ENCODE results near the gene SMIM41. TPM values are rescaled to one million over a fixed set of nuclear protein-coding genes. Genes with fewer than 3 reads are reported as not detected.

SMIM41 gene
- total RNA-seq, 1 donor from 2014 or later: not detected

GRCh38 chr12:52146089-52146821 lies 66.8 kb downstream of the SMIM41 start:
- H3K9me3 Mint-ChIP-seq (ENCODE audit: low read depth): no peaks in the 10 kb centered on the region
- H3K36me3 Mint-ChIP-seq (ENCODE audit: insufficient read depth): no peaks in the 10 kb centered on the region
- peaks cover 5% of the 10 kb centered on the region for H3K4me1 Mint-ChIP-seq (ENCODE audit: low read depth)
- no peak overlapping the region for H3K27ac Mint-ChIP-seq
- DNase-seq (ENCODE audit: low spot score, unreplicated experiment): no peak
- TF ChIP-seq CTCF (IDR thresholded peaks at IDR 0.05; ENCODE audit: unreplicated experiment): no peak
- H3K4me3 Mint-ChIP-seq (ENCODE audit: low read depth): no peak overlapping the region
- peaks cover 22% of the 10 kb centered on the region for H3K27me3 Mint-ChIP-seq

DNA sequence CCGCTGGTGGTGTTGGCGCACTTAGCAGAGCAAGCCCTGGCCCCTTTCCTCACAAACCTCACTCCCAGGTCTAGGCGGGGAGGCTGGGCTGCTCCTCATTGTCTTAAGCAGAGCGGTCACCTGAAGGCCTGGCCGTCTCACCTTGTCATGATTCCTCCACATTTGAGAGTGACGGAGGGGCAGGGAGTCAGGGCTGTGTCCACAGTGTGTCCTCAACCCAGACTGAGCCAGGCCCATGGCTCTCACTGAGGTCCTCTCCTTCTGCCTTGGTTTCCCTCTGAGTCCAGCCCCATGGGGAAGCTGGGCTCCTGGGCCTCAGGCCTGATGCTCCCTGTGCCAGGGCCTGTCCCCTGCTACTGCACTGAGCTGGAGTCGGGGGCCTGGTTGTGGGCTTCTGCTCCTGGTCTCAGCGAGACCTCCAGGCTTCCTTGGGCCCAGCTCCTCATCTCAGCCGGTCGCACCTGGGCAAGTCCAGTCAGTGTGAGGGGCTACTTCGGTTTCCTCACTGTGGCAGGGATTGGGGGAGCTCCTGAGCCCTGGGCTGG lies 67.4 kb downstream of the SMIM41 start:
- peaks cover 5% of the 10 kb centered on the region for H3K4me1 Mint-ChIP-seq (ENCODE audit: low read depth)
- H3K36me3 Mint-ChIP-seq (ENCODE audit: insufficient read depth): no peaks in the 10 kb centered on the region
- no peak for DNase-seq (ENCODE audit: low spot score, unreplicated experiment)
- no peaks in the 10 kb centered on the region for H3K9me3 Mint-ChIP-seq (ENCODE audit: low read depth)
- peaks cover 22% of the 10 kb centered on the region for H3K27me3 Mint-ChIP-seq
- no peak for TF ChIP-seq CTCF (IDR thresholded peaks at IDR 0.05; ENCODE audit: unreplicated experiment)
- no peak overlapping the region for H3K27ac Mint-ChIP-seq
- no peak overlapping the region for H3K4me3 Mint-ChIP-seq (ENCODE audit: low read depth)

DNA sequence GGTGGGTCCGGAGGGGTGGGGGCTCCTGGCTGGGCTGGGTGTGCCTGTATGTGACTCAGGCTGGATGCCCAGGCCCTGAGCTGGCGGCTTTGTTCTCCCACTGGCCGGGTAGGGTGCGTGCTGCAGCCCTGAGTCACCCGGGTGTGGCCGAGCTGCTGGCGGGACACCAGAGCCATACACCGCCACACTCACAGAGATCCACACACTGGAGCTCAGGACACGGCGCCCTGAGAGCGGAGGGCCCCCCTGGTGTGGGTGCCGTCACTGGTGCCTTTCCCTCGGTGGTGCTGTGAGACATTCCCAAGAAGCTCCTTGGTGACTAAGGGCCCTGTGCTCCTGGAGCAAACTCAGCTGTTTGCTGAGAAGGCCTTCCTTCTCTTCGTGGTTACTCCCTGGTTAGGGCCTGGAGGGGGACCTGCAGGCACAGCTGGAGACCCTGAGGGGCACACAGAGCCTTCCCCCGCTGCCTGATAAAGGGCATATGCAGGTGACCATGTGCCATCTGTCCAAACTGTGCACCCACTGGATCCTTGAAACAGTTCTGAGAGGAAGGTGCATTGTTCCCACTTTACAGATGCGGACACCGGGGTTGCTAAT lies 68.0 kb downstream of the SMIM41 start:
- DNase-seq (ENCODE audit: low spot score, unreplicated experiment): no peak

DNA sequence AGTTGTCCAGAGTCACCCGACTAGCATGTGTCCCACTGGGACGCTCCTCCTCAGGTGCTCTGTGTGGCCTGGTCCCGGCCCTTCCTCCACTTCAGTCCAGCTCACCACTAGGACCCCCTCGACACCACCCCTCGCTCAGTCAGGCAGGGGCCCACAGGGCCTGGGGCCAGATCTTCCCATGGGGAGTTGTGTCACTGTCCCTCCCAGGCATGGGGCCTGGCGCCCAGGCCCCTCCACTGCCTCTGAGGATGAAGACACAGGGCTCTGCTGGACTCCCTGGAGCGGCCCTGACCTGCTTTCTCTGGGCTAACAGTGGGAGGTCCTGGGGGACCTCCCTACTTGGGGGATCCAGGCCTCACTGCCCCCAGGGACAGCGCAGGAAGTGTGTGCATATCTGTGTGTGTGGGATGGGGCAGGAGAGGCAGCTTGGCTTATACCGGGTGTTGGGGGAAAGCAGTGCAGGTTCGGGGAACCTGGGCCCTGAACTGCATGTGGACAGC lies 68.5 kb downstream of the SMIM41 start:
- no peak for DNase-seq (ENCODE audit: low spot score, unreplicated experiment)
- Mint-ChIP-seq H3K27me3 (peaks cover 21% of the 10 kb centered on the region), H3K27ac (no peak overlapping the region), H3K4me1 (ENCODE audit: low read depth) (peaks cover 5% of the 10 kb centered on the region), H3K4me3 (ENCODE audit: low read depth) (no peak overlapping the region), H3K36me3 (ENCODE audit: insufficient read depth) (no peaks in the 10 kb centered on the region), H3K9me3 (ENCODE audit: low read depth) (no peaks in the 10 kb centered on the region)
- TF ChIP-seq CTCF (IDR thresholded peaks at IDR 0.05; ENCODE audit: unreplicated experiment): no peak

More for the DNA sequence above, 68.0 kb downstream of the SMIM41 start:
- no peak overlapping the region for H3K27ac Mint-ChIP-seq
- TF ChIP-seq CTCF (IDR thresholded peaks at IDR 0.05; ENCODE audit: unreplicated experiment): no peak
- no peaks in the 10 kb centered on the region for H3K9me3 Mint-ChIP-seq (ENCODE audit: low read depth)
- H3K36me3 Mint-ChIP-seq (ENCODE audit: insufficient read depth): no peaks in the 10 kb centered on the region
- no peak overlapping the region for H3K4me3 Mint-ChIP-seq (ENCODE audit: low read depth)
- H3K27me3 Mint-ChIP-seq: peaks cover 19% of the 10 kb centered on the region
- peaks cover 5% of the 10 kb centered on the region for H3K4me1 Mint-ChIP-seq (ENCODE audit: low read depth)

- H3K4me3 Mint-ChIP-seq (ENCODE audit: low read depth): no peak overlapping the region
- no peaks in the 10 kb centered on the region for H3K36me3 Mint-ChIP-seq (ENCODE audit: insufficient read depth)
- peaks cover 5% of the 10 kb centered on the region for H3K4me1 Mint-ChIP-seq (ENCODE audit: low read depth)
- DNase-seq (ENCODE audit: low spot score, unreplicated experiment): no peak
- no peaks in the 10 kb centered on the region for H3K9me3 Mint-ChIP-seq (ENCODE audit: low read depth)
- H3K27ac Mint-ChIP-seq: no peak overlapping the region
- TF ChIP-seq CTCF (IDR thresholded peaks at IDR 0.05; ENCODE audit: unreplicated experiment): no peak
- H3K27me3 Mint-ChIP-seq: peaks cover 21% of the 10 kb centered on the region
Observed at GRCh38 chr12:52148464-52149181, 69.1 kb downstream of the SMIM41 start.

Measured in progenitor cell of endocrine pancreas (in vitro differentiated cells).